Measurements from ENCODE around the gene HYOU1. TPM values are rescaled to one million over a fixed set of nuclear protein-coding genes. Genes with fewer than 3 reads are reported as not detected.

The HYOU1 gene
- total and polyA plus RNA-seq, 2 of the 8 experiments (the other 6 are each of a cell fraction or from before 2014, with no cell fraction given): 239 to 295 TPM

DNA sequence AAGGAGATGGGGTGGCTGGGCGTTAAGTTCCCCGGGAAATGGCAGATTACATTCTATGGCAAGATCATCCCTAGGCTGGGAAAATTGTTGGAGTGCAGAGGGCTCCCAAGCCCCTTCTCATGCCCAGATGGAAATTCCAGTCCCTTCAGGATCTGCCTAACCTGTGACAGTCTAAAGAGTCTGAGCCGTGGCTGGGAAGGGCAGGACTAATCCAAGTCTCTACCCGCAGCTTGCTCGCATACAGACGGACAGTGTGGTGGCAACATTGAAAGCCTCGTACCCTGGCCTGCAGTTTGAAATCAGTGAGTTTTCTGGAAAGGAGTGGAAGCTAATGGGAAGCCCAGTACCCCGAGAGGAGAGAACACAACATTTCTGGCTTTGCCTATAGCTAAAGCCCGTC lies 31.4 kb upstream of the HYOU1 start:
- no peaks in the 10 kb centered on the region for H3K27me3 ChIP-seq (replicated peaks in 1 of 4; ENCODE audit: control insufficient read depth in 3 of 4, extremely low read depth in 1 of 4, insufficient read depth in 3 of 4, low read length in 3 of 4)
- H3K4me2 ChIP-seq (ENCODE audit: insufficient read depth in 1 of 2, low read depth in 2 of 2, low read length in 2 of 2): no peak overlapping the region
- H2BK15ac ChIP-seq (ENCODE audit: low read length): no peak overlapping the region
- H4K5ac ChIP-seq (ENCODE audit: insufficient read length, low read depth, low read length): no peak overlapping the region
- FAIRE-seq (no peak), DNase-seq (ENCODE audit: low read depth in 1 of 2, low spot score in 2 of 2) (no peak)
- H3K36me3 ChIP-seq (ENCODE audit: control insufficient read depth in 2 of 4, insufficient read depth in 4 of 4, low read length in 3 of 4): peaks cover 3 to 33% (median 13%) of the 10 kb centered on the region in 4 experiments; a peak in 5 of 8 replicates
- no peak overlapping the region for H4K91ac ChIP-seq (replicated peaks; ENCODE audit: insufficient read length, low read length)
- H3K79me2 ChIP-seq (ENCODE audit: control insufficient read depth in 1 of 2, insufficient read depth in 2 of 2, low read length in 2 of 2): peaks cover 9 to 32% of the 10 kb centered on the region in 2 experiments
- H2BK120ac ChIP-seq (replicated peaks; ENCODE audit: low read depth, low read length): no peak overlapping the region
- CTCF ChIA-PET (ENCODE audit: partially characterized antibody): interaction anchor here (0.6 kb wide), 1 partner anchor 38 kb away, joined by 3 read pairs; no protein-coding TSS in a partner anchor
- POLR2A ChIA-PET (ENCODE audit: partially characterized antibody): interaction anchor here (0.9 to 9.2 kb wide), 6 partner anchors 8 to 235 kb away, joined by 3 to 141 read pairs (median 4); partner anchors contain the start of genes C2CD2L and DPAGT1
- H3K23me2 ChIP-seq (ENCODE audit: low read depth, low read length): peaks cover 7% of the 10 kb centered on the region; the same call in 1 of the 2 replicates
- H3K9ac ChIP-seq (replicated peaks in 1 of 4; ENCODE audit: extremely low read depth in 1 of 4, low read depth in 3 of 4, low read length in 3 of 4): no peak overlapping the region
- H3K14ac ChIP-seq (ENCODE audit: insufficient read length): no peak overlapping the region
- no peak overlapping the region for H3K56ac ChIP-seq (replicated peaks; ENCODE audit: insufficient read length, low read depth, low read length)
- no peak overlapping the region for H2AFZ ChIP-seq (ENCODE audit: low read length)
- no peak overlapping the region for H3K18ac ChIP-seq (ENCODE audit: extremely low read depth, low read length)
- WGBS, 2 experiments (ENCODE audit: extremely low coverage in 1 of 2, insufficient coverage in 1 of 2, insufficient read length in 1 of 2, insufficient replicate concordance in 2 of 2, low coverage in 1 of 2, low lambda C conversion rate in 2 of 2, missing lambda C conversion rate in 1 of 2): 88% methylated on average over 9 of the region's 9 CpGs; no CpG with 5 or more reads in 1 of the 2 experiments
- H3K23ac ChIP-seq (ENCODE audit: insufficient read length): no peak overlapping the region
- peaks cover 0 to 14% (median 4%) of the 10 kb centered on the region in 4 experiments; a peak in 6 of 7 replicates for H3K4me1 ChIP-seq (replicated peaks in 1 of 4; ENCODE audit: control insufficient read depth in 3 of 4, insufficient read depth in 4 of 4, low read length in 3 of 4)
- H3K4me3 ChIP-seq (ENCODE audit: extremely low read depth in 1 of 4, insufficient read depth in 2 of 4, low read depth in 3 of 4, low read length in 4 of 4): no peak overlapping the region
- H3K79me1 ChIP-seq (ENCODE audit: low read depth, low read length): peaks cover 16% of the 10 kb centered on the region
- H3K9me3 ChIP-seq (ENCODE audit: insufficient read depth in 2 of 2, low read depth in 1 of 2, low read length in 1 of 2): no peaks in the 10 kb centered on the region
- H2BK5ac ChIP-seq (ENCODE audit: low read depth, low read length): no peak overlapping the region
- TF ChIP-seq SP1 (IDR thresholded peaks at IDR 0.05; ENCODE audit: low read depth, low read length): no peak
- no peak overlapping the region for H2BK20ac ChIP-seq (ENCODE audit: low read length)
- H4K20me1 ChIP-seq (replicated peaks in 1 of 2; ENCODE audit: control insufficient read depth in 1 of 2, insufficient read depth in 2 of 2, low read length in 2 of 2): peaks cover 10 to 14% of the 10 kb centered on the region in 2 experiments
- H2AK5ac ChIP-seq (ENCODE audit: low read depth, low read length): no peak overlapping the region
- H3K27ac ChIP-seq (ENCODE audit: low read depth, low read length): no peak overlapping the region
- no peak overlapping the region for H4K8ac ChIP-seq (ENCODE audit: extremely low read depth, insufficient read depth, low read length)
- H2BK12ac ChIP-seq (ENCODE audit: low read depth, low read length): no peak overlapping the region
- no peak overlapping the region for H3K4ac ChIP-seq (replicated peaks; ENCODE audit: insufficient read length, low read depth, low read length)

Data from H1 (cell line).